BE2C (cell line): Measurements from ENCODE around the gene CNOT9.

Experiments
- DNase-seq: peaks from one replicate; pipeline ENCODE4 v3.0.0-alpha.2; 2020
- H3K27me3 ChIP-seq: fragments of 250-450 bp; sonication (Bioruptor Pico); 2 replicates; pipeline ENCODE4 v1.5.1; 2020; ENCODE audit warnings: mild to moderate bottlenecking
- H3K36me3 ChIP-seq: fragments of 250-450 bp; sonication (Bioruptor Pico); 2 replicates; pipeline ENCODE4 v1.5.1; 2020; ENCODE audit warnings: mild to moderate bottlenecking
- H3K4me1 ChIP-seq: fragments of 250-450 bp; sonication (Bioruptor Pico); 2 replicates; pipeline ENCODE4 v1.5.1; 2020
- H3K4me3 ChIP-seq: 2 replicates; pipeline ENCODE4 v1.5.1; 2011; ENCODE audit warnings: low read depth, low read length
- H3K9me3 ChIP-seq: fragments of 250-450 bp; sonication (Bioruptor Pico); 2 replicates; pipeline ENCODE4 v1.5.1; 2020
- TF ChIP-seq, protein P1 (sequence below): IDR thresholded peaks from 2 replicates; pipeline ENCODE4 v1.5.1; 2012; ENCODE audit warnings: mild to moderate bottlenecking, low read depth, low read length

CNOT9 gene

GRCh38 chr2:218558986-218559385, 9.7 kb upstream of the CNOT9 start:
- DNase-seq = no peak
- Histone ChIP-seq H3K9me3 (no peaks in the 10 kb centered on the region), H3K4me1 (no peaks in the 10 kb centered on the region), H3K36me3 (peaks cover 35% of the 10 kb centered on the region), H3K4me3 (no peak overlapping the region), H3K27me3 (no peaks in the 10 kb centered on the region)
- TF ChIP-seq, protein P1, sequence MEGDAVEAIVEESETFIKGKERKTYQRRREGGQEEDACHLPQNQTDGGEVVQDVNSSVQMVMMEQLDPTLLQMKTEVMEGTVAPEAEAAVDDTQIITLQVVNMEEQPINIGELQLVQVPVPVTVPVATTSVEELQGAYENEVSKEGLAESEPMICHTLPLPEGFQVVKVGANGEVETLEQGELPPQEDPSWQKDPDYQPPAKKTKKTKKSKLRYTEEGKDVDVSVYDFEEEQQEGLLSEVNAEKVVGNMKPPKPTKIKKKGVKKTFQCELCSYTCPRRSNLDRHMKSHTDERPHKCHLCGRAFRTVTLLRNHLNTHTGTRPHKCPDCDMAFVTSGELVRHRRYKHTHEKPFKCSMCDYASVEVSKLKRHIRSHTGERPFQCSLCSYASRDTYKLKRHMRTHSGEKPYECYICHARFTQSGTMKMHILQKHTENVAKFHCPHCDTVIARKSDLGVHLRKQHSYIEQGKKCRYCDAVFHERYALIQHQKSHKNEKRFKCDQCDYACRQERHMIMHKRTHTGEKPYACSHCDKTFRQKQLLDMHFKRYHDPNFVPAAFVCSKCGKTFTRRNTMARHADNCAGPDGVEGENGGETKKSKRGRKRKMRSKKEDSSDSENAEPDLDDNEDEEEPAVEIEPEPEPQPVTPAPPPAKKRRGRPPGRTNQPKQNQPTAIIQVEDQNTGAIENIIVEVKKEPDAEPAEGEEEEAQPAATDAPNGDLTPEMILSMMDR = no peak

DNA sequence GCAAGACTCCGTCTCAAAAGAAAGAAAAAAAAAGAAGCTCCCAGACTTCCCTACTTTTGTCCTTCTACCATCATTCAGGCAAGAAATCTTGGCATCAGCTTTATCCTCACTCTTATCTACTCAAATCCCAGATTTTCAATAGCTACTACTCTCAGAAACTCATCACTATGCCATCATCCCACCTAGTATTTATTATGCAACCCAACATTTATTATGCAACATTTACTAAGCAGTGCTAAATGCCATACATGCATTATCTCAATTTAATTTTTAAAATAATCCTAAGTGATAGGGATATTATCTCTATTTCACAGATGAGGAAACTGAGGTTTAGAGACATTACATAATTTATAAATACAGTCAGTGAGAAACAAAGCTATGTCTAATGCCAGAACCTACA, 4.6 kb upstream of the CNOT9 start:
- H3K36me3 ChIP-seq = peaks cover 13% of the 10 kb centered on the region
- H3K9me3 ChIP-seq = no peaks in the 10 kb centered on the region

GRCh38 chr2:218566296-218566695, 2.3 kb upstream of the CNOT9 start:
- TF ChIP-seq, protein P1 = no peak
- H3K4me1 ChIP-seq = no peaks in the 10 kb centered on the region; the same call in none of the 2 replicates
- no peaks in the 10 kb centered on the region for H3K9me3 ChIP-seq
- H3K27me3 ChIP-seq = no peaks in the 10 kb centered on the region
- no peak overlapping the region for H3K4me3 ChIP-seq
- peaks cover 3% of the 10 kb centered on the region for H3K36me3 ChIP-seq
- no peak for DNase-seq

More for the DNA sequence above, 4.6 kb upstream of the CNOT9 start:
- Histone ChIP-seq H3K4me3 (no peak overlapping the region), H3K27me3 (no peaks in the 10 kb centered on the region), H3K4me1 (no peaks in the 10 kb centered on the region; the same call in 1 of the 2 replicates)
- DNase-seq = no peak
- TF ChIP-seq, protein P1 = no peak

DNA sequence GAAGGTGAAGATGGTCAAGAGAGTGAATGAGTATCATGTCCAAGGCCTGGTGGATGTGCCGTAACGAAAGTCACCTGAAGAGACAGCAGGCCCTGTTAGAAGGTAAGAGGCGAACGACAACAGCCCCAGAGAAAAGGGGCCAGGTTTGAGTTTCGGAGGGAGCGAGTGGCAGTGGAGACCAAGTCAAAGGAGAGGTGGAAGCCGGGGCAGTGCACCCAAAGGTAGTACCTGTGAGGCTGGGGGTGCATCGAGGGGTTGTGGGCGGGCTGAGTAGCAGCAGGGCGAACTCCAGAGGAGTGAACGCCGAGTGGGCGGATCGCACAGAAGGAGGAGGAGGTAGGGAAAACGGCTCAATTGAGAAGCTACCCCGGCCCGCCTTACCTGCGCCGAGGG, 846 bp upstream of the CNOT9 start:
- H3K9me3 ChIP-seq = no peaks in the 10 kb centered on the region
- TF ChIP-seq, protein P1 = no peak
- no peaks in the 10 kb centered on the region; the same call in none of the 2 replicates for H3K4me1 ChIP-seq
- DNase-seq = no peak
- H3K4me3 ChIP-seq = peak overlapping the region; percentile 82
- no peaks in the 10 kb centered on the region for H3K27me3 ChIP-seq
- peaks cover 6% of the 10 kb centered on the region for H3K36me3 ChIP-seq

GRCh38 chr2:218569038-218569431, 396 bp downstream of the CNOT9 start:
- Histone ChIP-seq H3K4me1 (no peaks in the 10 kb centered on the region; the same call in none of the 2 replicates), H3K36me3 (peaks cover 16% of the 10 kb centered on the region), H3K9me3 (no peaks in the 10 kb centered on the region), H3K4me3 (peak overlapping the region; percentile 82), H3K27me3 (no peaks in the 10 kb centered on the region)
- TF ChIP-seq, protein P1 = no peak
- peak; percentile 50 for DNase-seq

- no peaks in the 10 kb centered on the region for H3K9me3 ChIP-seq
- peak overlapping the region; percentile 82 for H3K4me3 ChIP-seq
- TF ChIP-seq, protein P1 = no peak
- no peaks in the 10 kb centered on the region for H3K27me3 ChIP-seq
- no peaks in the 10 kb centered on the region; the same call in none of the 2 replicates for H3K4me1 ChIP-seq
- peaks cover 22% of the 10 kb centered on the region for H3K36me3 ChIP-seq
- peak; percentile 20 for DNase-seq
These were observed 1.2 kb downstream of the CNOT9 start for GRCh38 chr2:218569661-218570500.
